B cell (primary cell): Measurements from ENCODE around the gene NKD2.

ENCODE experiments used
- CTCF ChIP-seq: fragments of 200-600 bp; IDR thresholded peaks from one replicate; pipeline ENCODE4 v1.8.0; 2022; ENCODE audit warnings: antibody characterized with exemption, mild to moderate bottlenecking
- EZH2 ChIP-seq: IDR thresholded peaks from 2 replicates; pipeline ENCODE4 v1.6.1; 2012; ENCODE audit warnings: borderline replicate concordance, low read depth, mild to moderate bottlenecking, moderate library complexity, low read length; ENCODE audit not compliant: insufficient read depth, poor library complexity, severe bottlenecking

GRCh38 chr5:1013948-1014301 is 5.3 kb downstream of the NKD2 start:
- TF ChIP-seq CTCF (no peak), EZH2 (no peak)
